HG02981 (cell line): ENCODE measurements around the gene MKS1.
A peak's percentile ranks its signal among the peaks of the same experiment; 100 is the strongest.

ENCODE experiments used
- ATAC-seq: cut with Tn5 transposase; IDR thresholded peaks from one replicate; pipeline ENCODE4 v1.9.1; 2021; ENCODE audit warnings: mild to moderate bottlenecking, moderate library complexity; ENCODE audit not compliant: unreplicated experiment

MKS1 gene

GRCh38 chr17:58245428-58246103, 26.5 kb upstream of the MKS1 start:
- no peak for ATAC-seq

GRCh38 chr17:58244963-58245362, 25.9 kb upstream of the MKS1 start:
- no peak for ATAC-seq

- ATAC-seq = no peak
Measured at GRCh38 chr17:58242171-58242784, 23.2 kb upstream of the MKS1 start.

- ATAC-seq = no peak
Measured at GRCh38 chr17:58239987-58240386, 20.9 kb upstream of the MKS1 start.

- no peak for ATAC-seq
Measured at GRCh38 chr17:58238147-58238634, 19.1 kb upstream of the MKS1 start, which contains the start of gene LPO. Gene LPO, plus strand, starts transcription at chr17:58238584. Its CDS starts 4,396 bp downstream, at chr17:58242980.

- no peak for ATAC-seq
Measured at GRCh38 chr17:58236394-58236793, 17.3 kb upstream of the MKS1 start.

- no peak for ATAC-seq
Measured at GRCh38 chr17:58235821-58236220, 16.8 kb upstream of the MKS1 start.

GRCh38 chr17:58234512-58234911, 15.5 kb upstream of the MKS1 start:
- ATAC-seq = no peak

- ATAC-seq = peak; percentile 64
Measured at GRCh38 chr17:58233543-58233942, 14.5 kb upstream of the MKS1 start.

- ATAC-seq = peak; percentile 81
Measured at GRCh38 chr17:58232707-58233156, 13.7 kb upstream of the MKS1 start.

- no peak for ATAC-seq
Measured at GRCh38 chr17:58231641-58232040, 12.6 kb upstream of the MKS1 start.

- ATAC-seq = no peak
Measured at GRCh38 chr17:58229881-58230280, 10.8 kb upstream of the MKS1 start.

- no peak for ATAC-seq
Measured at GRCh38 chr17:58229384-58229783, 10.3 kb upstream of the MKS1 start.

- ATAC-seq = no peak
Measured at GRCh38 chr17:58228679-58229078, 9.6 kb upstream of the MKS1 start.

GRCh38 chr17:58227733-58228132, 8.7 kb upstream of the MKS1 start:
- no peak for ATAC-seq

- ATAC-seq = no peak
Measured at GRCh38 chr17:58224315-58224714, 5.3 kb upstream of the MKS1 start.

- ATAC-seq = no peak
Measured at GRCh38 chr17:58219789-58220183, 731 bp upstream of the MKS1 start.

GRCh38 chr17:58217766-58218165, 1.3 kb downstream of the MKS1 start:
- no peak for ATAC-seq

GRCh38 chr17:58215685-58216084, 3.4 kb downstream of the MKS1 start:
- ATAC-seq = no peak

- ATAC-seq = no peak
Measured at GRCh38 chr17:58210922-58211321, 8.1 kb downstream of the MKS1 start.

GRCh38 chr17:58208344-58208743, 10.7 kb downstream of the MKS1 start:
- no peak for ATAC-seq

- ATAC-seq = no peak
Measured at GRCh38 chr17:58207451-58207850, 11.6 kb downstream of the MKS1 start.
